ENCODE measurements around the gene P4HB. TPM values are rescaled to one million over a fixed set of nuclear protein-coding genes. Genes with fewer than 3 reads are reported as not detected.

The P4HB gene
- total and polyA plus RNA-seq, 2 donors (not counting 1 experiment from before 2014, with no cell fraction given): 37.4 to 191 TPM

- no peak overlapping the region for H3K9ac ChIP-seq (ENCODE audit: low read length)
- ATAC-seq (ENCODE audit: low read depth) (no peak), DNase-seq (no peak)
- H3K4me1 Mint-ChIP-seq: peaks cover 28% of the 10 kb centered on the region
- ChIA-PET POLR2A (interaction anchor here (1.6 kb wide), 1 partner anchor 24 kb away, joined by 4 read pairs; no protein-coding TSS in a partner anchor), CTCF (no interaction called here)
- 96% methylated on average over 26 of the region's 30 CpGs for WGBS (ENCODE audit: insufficient coverage)
- H4K20me1 ChIP-seq (ENCODE audit: control insufficient read depth, insufficient read depth, low read length, poor library complexity, severe bottlenecking): peaks cover 39% of the 10 kb centered on the region
- peaks cover 4 to 34% of the 10 kb centered on the region in 2 experiments for H3K36me3 ChIP-seq (replicated peaks in 1 of 2; ENCODE audit: control extremely low read depth in 1 of 2, control insufficient read depth in 1 of 2, extremely low read depth in 1 of 2, insufficient read depth in 2 of 2, low read length in 1 of 2)
- peak overlapping the region; percentile 90 for H3K4me3 Mint-ChIP-seq
- peaks cover 49% of the 10 kb centered on the region for H3K79me2 ChIP-seq (ENCODE audit: control insufficient read depth, insufficient read depth, low read length)
- H3K27me3 ChIP-seq (replicated peaks in 1 of 4; ENCODE audit: control extremely low read depth in 1 of 4, control insufficient read depth in 3 of 4, insufficient read depth in 4 of 4, low read length in 3 of 4): no peaks in the 10 kb centered on the region
- no peaks in the 10 kb centered on the region for H3K9me3 ChIP-seq (ENCODE audit: control extremely low read depth in 1 of 3, control insufficient read depth in 2 of 3, insufficient read depth in 1 of 3, low read length in 2 of 3)
- TF ChIP-seq EZH2 (IDR thresholded peaks at IDR 0.05; ENCODE audit: borderline replicate concordance, insufficient read depth, low read depth, low read length, poor library complexity, severe bottlenecking) (no peak), CTCF (IDR thresholded peaks at IDR 0.05) (no peak)
- H3K9me3 Mint-ChIP-seq (ENCODE audit: insufficient read depth): no peaks in the 10 kb centered on the region
- peaks cover 17 to 26% of the 10 kb centered on the region in 2 donors for H3K4me1 ChIP-seq (ENCODE audit: control insufficient read depth in 2 of 2, insufficient read depth in 2 of 2, low read length in 2 of 2)
- intact Hi-C loops (cut with micrococcal nuclease): no loop called here
- no peak overlapping the region for H2AFZ ChIP-seq (ENCODE audit: insufficient read depth, low read depth, low read length, poor library complexity, severe bottlenecking)
- no peak overlapping the region for H3K4me2 ChIP-seq (replicated peaks; ENCODE audit: low read depth, low read length, poor library complexity, severe bottlenecking)
- H3K27ac ChIP-seq (ENCODE audit: low read length in 2 of 2): no peak overlapping the region
- no peak overlapping the region for H3K27ac Mint-ChIP-seq
- no peaks in the 10 kb centered on the region for H3K27me3 Mint-ChIP-seq
- H3K4me3 ChIP-seq (ENCODE audit: control extremely low read depth in 1 of 5, extremely low read depth in 1 of 5, insufficient read depth in 1 of 5, low read depth in 2 of 5, low read length in 4 of 5): no peak overlapping the region
These were observed 2.0 kb downstream of the P4HB start for GRCh38 chr17:81858170-81858966.

All from B cell (primary cell).